ENCODE data around the gene UGCG.

DNA sequence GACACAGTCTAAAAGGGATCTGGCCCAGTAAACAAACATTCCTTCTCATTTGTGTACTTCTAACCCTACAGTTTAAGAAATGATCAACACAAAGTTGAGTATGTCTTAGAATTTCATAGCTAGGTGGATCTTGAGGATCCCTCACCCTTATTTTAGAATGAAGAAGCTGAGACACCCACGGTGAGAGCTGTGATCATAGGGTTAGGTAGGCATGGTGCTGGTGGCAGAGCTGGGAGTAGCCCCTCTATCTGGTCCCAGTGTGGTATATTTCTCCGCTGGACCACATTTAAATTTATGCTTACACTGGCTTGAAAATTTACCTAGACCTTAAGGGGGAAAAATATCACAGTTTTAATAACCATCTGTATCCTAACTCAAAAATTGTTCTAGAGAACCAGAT lies 39.8 kb downstream of the UGCG start:
- no peak for TF ChIP-seq TCF7L2 (IDR thresholded peaks at IDR 0.05; ENCODE audit: borderline replicate concordance, extremely low read depth, insufficient read depth, insufficient read length)
- TF ChIP-seq, protein P1, sequence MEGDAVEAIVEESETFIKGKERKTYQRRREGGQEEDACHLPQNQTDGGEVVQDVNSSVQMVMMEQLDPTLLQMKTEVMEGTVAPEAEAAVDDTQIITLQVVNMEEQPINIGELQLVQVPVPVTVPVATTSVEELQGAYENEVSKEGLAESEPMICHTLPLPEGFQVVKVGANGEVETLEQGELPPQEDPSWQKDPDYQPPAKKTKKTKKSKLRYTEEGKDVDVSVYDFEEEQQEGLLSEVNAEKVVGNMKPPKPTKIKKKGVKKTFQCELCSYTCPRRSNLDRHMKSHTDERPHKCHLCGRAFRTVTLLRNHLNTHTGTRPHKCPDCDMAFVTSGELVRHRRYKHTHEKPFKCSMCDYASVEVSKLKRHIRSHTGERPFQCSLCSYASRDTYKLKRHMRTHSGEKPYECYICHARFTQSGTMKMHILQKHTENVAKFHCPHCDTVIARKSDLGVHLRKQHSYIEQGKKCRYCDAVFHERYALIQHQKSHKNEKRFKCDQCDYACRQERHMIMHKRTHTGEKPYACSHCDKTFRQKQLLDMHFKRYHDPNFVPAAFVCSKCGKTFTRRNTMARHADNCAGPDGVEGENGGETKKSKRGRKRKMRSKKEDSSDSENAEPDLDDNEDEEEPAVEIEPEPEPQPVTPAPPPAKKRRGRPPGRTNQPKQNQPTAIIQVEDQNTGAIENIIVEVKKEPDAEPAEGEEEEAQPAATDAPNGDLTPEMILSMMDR (IDR thresholded peaks at IDR 0.05 in 2 of 3, conservative IDR thresholded peaks at IDR 0.05 in 1 of 3; ENCODE audit: borderline replicate concordance in 1 of 3, insufficient read depth in 1 of 3, low read depth in 2 of 3, low read length in 2 of 3) = no peak
- TF ChIP-seq EZH2 (IDR thresholded peaks at IDR 0.05) = no peak
- no peak for TF ChIP-seq POLR2A (IDR thresholded peaks at IDR 0.05; ENCODE audit: borderline replicate concordance, extremely low read depth, insufficient read depth, insufficient read length)
- no peak for TF ChIP-seq SIN3A (IDR thresholded peaks at IDR 0.05; ENCODE audit: low read depth)
- TF ChIP-seq, protein P2, sequence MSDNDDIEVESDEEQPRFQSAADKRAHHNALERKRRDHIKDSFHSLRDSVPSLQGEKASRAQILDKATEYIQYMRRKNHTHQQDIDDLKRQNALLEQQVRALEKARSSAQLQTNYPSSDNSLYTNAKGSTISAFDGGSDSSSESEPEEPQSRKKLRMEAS (IDR thresholded peaks at IDR 0.05) = no peak
- no peak for TF ChIP-seq CEBPB (IDR thresholded peaks at IDR 0.05; ENCODE audit: low read depth)
- TF ChIP-seq POLR2AphosphoS5 (IDR thresholded peaks at IDR 0.05; ENCODE audit: low read depth, low read length) = no peak
- TF ChIP-seq FOSL1 (IDR thresholded peaks at IDR 0.05; ENCODE audit: low read depth) = no peak
- no peak for TF ChIP-seq YY1 (IDR thresholded peaks at IDR 0.05; ENCODE audit: extremely low read depth, insufficient replicate concordance, low read depth, low read length)
- TF ChIP-seq EZH2phosphoT487 (IDR thresholded peaks at IDR 0.05; ENCODE audit: borderline replicate concordance) = no peak
